BLaER1 (cell line): ENCODE results near the gene PNLIPRP2.

Experiments
- H3K27ac ChIP-seq: shearing (Covaris generic); formaldehyde crosslinking; 2 replicates; pipeline ENCODE4 v1.8.1; 2022
- H3K27me3 ChIP-seq: shearing (Covaris generic); formaldehyde crosslinking; 2 replicates; pipeline ENCODE4 v1.8.1; 2022
- H3K36me3 ChIP-seq: shearing (Covaris generic); formaldehyde crosslinking; 2 replicates; pipeline ENCODE4 v1.8.1; 2022
- H3K4me1 ChIP-seq: shearing (Covaris generic); formaldehyde crosslinking; 2 replicates; pipeline ENCODE4 v1.8.1; 2022
- H3K4me2 ChIP-seq: shearing (Covaris generic); formaldehyde crosslinking; 2 replicates; pipeline ENCODE4 v1.8.1; 2022
- H3K4me3 ChIP-seq: shearing (Covaris generic); formaldehyde crosslinking; 2 replicates; pipeline ENCODE4 v1.8.1; 2022
- H3K9ac ChIP-seq: shearing (Covaris generic); formaldehyde crosslinking; 2 replicates; pipeline ENCODE4 v1.8.1; 2022
- H3K9me3 ChIP-seq: shearing (Covaris generic); formaldehyde crosslinking; 2 replicates; pipeline ENCODE4 v1.8.1; 2022
- H4K20me1 ChIP-seq: shearing (Covaris generic); formaldehyde crosslinking; 2 replicates; pipeline ENCODE4 v1.8.1; 2022
- Cebpa-rat ChIP-seq: shearing (Covaris generic); IDR thresholded peaks from 2 replicates; pipeline ENCODE4 v1.8.1; 2022

The PNLIPRP2 gene

GRCh38 chr10:116597543-116597942 is 23.2 kb upstream of the PNLIPRP2 start:
- Histone ChIP-seq H3K9ac (no peak overlapping the region), H3K4me1 (0 out of 2 replicates have a peak, but pooled peaks cover 4% of the 10 kb centered on the region), H3K4me3 (no peak overlapping the region), H4K20me1 (no peaks in the 10 kb centered on the region), H3K4me2 (no peak overlapping the region), H3K27ac (no peak overlapping the region), H3K27me3 (no peaks in the 10 kb centered on the region), H3K9me3 (no peaks in the 10 kb centered on the region), H3K36me3 (no peaks in the 10 kb centered on the region)
- TF ChIP-seq Cebpa-rat, result no peak

- no peak for TF ChIP-seq Cebpa-rat
- Histone ChIP-seq H3K9me3 (no peaks in the 10 kb centered on the region), H3K27me3 (no peaks in the 10 kb centered on the region), H3K4me1 (peaks cover 9% of the 10 kb centered on the region), H3K27ac (no peak overlapping the region), H3K36me3 (no peaks in the 10 kb centered on the region), H3K4me2 (no peak overlapping the region), H4K20me1 (no peaks in the 10 kb centered on the region), H3K9ac (no peak overlapping the region), H3K4me3 (no peak overlapping the region)
Observed at GRCh38 chr10:116598329-116598728, 22.4 kb upstream of the PNLIPRP2 start.

- Histone ChIP-seq H3K27me3 (no peaks in the 10 kb centered on the region), H3K4me2 (no peak overlapping the region), H3K9ac (no peak overlapping the region), H3K4me3 (no peak overlapping the region), H3K27ac (no peak overlapping the region), H3K4me1 (peaks cover 10% of the 10 kb centered on the region), H4K20me1 (no peaks in the 10 kb centered on the region), H3K9me3 (no peaks in the 10 kb centered on the region), H3K36me3 (no peaks in the 10 kb centered on the region)
- no peak for TF ChIP-seq Cebpa-rat
Observed at GRCh38 chr10:116599991-116600390, 20.8 kb upstream of the PNLIPRP2 start.

GRCh38 chr10:116602648-116603400 is 17.9 kb upstream of the PNLIPRP2 start:
- Histone ChIP-seq H3K4me1 (peaks cover 10% of the 10 kb centered on the region), H4K20me1 (no peaks in the 10 kb centered on the region), H3K36me3 (no peaks in the 10 kb centered on the region), H3K4me3 (no peak overlapping the region), H3K27ac (no peak overlapping the region), H3K9ac (no peak overlapping the region), H3K4me2 (peak overlapping the region; percentile 42; the same call in 1 of the 2 replicates), H3K9me3 (no peaks in the 10 kb centered on the region), H3K27me3 (no peaks in the 10 kb centered on the region)
- TF ChIP-seq Cebpa-rat, result no peak

- no peaks in the 10 kb centered on the region for H3K27me3 ChIP-seq
- no peaks in the 10 kb centered on the region for H4K20me1 ChIP-seq
- no peak overlapping the region for H3K4me2 ChIP-seq
- no peak for TF ChIP-seq Cebpa-rat
- H3K36me3 ChIP-seq, result no peaks in the 10 kb centered on the region
- H3K4me1 ChIP-seq, result peaks cover 6% of the 10 kb centered on the region
- H3K4me3 ChIP-seq, result no peak overlapping the region
- H3K27ac ChIP-seq, result no peak overlapping the region
- H3K9ac ChIP-seq, result no peak overlapping the region
- peaks cover 18% of the 10 kb centered on the region for H3K9me3 ChIP-seq
Observed at GRCh38 chr10:116606061-116606483, 14.7 kb upstream of the PNLIPRP2 start.

GRCh38 chr10:116607336-116607735 is 13.4 kb upstream of the PNLIPRP2 start:
- TF ChIP-seq Cebpa-rat, result no peak
- Histone ChIP-seq H3K27me3 (no peaks in the 10 kb centered on the region), H3K9me3 (peaks cover 18% of the 10 kb centered on the region), H3K36me3 (no peaks in the 10 kb centered on the region), H4K20me1 (no peaks in the 10 kb centered on the region), H3K9ac (no peak overlapping the region), H3K4me2 (no peak overlapping the region), H3K4me3 (no peak overlapping the region), H3K4me1 (peaks cover 6% of the 10 kb centered on the region), H3K27ac (no peak overlapping the region)

GRCh38 chr10:116608686-116609594 is 11.8 kb upstream of the PNLIPRP2 start:
- no peaks in the 10 kb centered on the region for H3K27me3 ChIP-seq
- peaks cover 18% of the 10 kb centered on the region for H3K9me3 ChIP-seq
- H3K36me3 ChIP-seq, result no peaks in the 10 kb centered on the region
- H3K27ac ChIP-seq, result no peak overlapping the region
- no peak overlapping the region for H3K4me3 ChIP-seq
- no peak overlapping the region for H3K4me2 ChIP-seq
- no peaks in the 10 kb centered on the region for H4K20me1 ChIP-seq
- no peak for TF ChIP-seq Cebpa-rat
- H3K9ac ChIP-seq, result no peak overlapping the region
- H3K4me1 ChIP-seq, result no peaks in the 10 kb centered on the region

GRCh38 chr10:116610443-116611152 is 10.2 kb upstream of the PNLIPRP2 start:
- no peaks in the 10 kb centered on the region for H3K27me3 ChIP-seq
- no peaks in the 10 kb centered on the region for H3K4me1 ChIP-seq
- H3K4me3 ChIP-seq, result no peak overlapping the region
- H3K27ac ChIP-seq, result no peak overlapping the region
- no peaks in the 10 kb centered on the region for H4K20me1 ChIP-seq
- no peak for TF ChIP-seq Cebpa-rat
- H3K9me3 ChIP-seq, result peaks cover 18% of the 10 kb centered on the region
- no peaks in the 10 kb centered on the region for H3K36me3 ChIP-seq
- H3K4me2 ChIP-seq, result no peak overlapping the region
- H3K9ac ChIP-seq, result no peak overlapping the region

- Histone ChIP-seq H3K9ac (no peak overlapping the region), H3K27me3 (no peaks in the 10 kb centered on the region)
Observed at GRCh38 chr10:116611153-116611545, 9.6 kb upstream of the PNLIPRP2 start.

More at GRCh38 chr10:116611153-116611545, 9.6 kb upstream of the PNLIPRP2 start:
- Histone ChIP-seq H3K4me1 (no peaks in the 10 kb centered on the region), H3K4me3 (no peak overlapping the region), H4K20me1 (no peaks in the 10 kb centered on the region), H3K4me2 (no peak overlapping the region), H3K9me3 (peaks cover 18% of the 10 kb centered on the region), H3K36me3 (no peaks in the 10 kb centered on the region), H3K27ac (no peak overlapping the region)
- TF ChIP-seq Cebpa-rat, result no peak
